ENCODE data around the gene MVP. TPM values are rescaled to one million over a fixed set of nuclear protein-coding genes. Genes with fewer than 3 reads are reported as not detected.
"Not testable (repeated sequence)": the region's sequence is repeated elsewhere in the genome, so short reads cannot be mapped to it uniquely, and the experiment has no call there.

The MVP gene
- polyA plus RNA-seq (2012; ENCODE audit: low read depth, missing spikeins), result 56.5 TPM

- peak; percentile 63 for DNase-seq (ENCODE audit: insufficient read length, low spot score)
- peak; percentile 59 for FAIRE-seq
- TF ChIP-seq POU2F2 (IDR thresholded peaks at IDR 0.05; ENCODE audit: low read depth, low read length) (0 out of 2 replicates have a peak, but pooled peaks have one; percentile 20), SPI1 (IDR thresholded peaks at IDR 0.05; ENCODE audit: low read depth, low read length) (peak; percentile 55), POLR2A (IDR thresholded peaks at IDR 0.05; ENCODE audit: low read depth, low read length) (0 out of 2 replicates have a peak, but pooled peaks have one; percentile 51), PAX5 (IDR thresholded peaks at IDR 0.05; ENCODE audit: insufficient read depth, low read length, severe bottlenecking) (no peak), TAF1 (IDR thresholded peaks at IDR 0.05; ENCODE audit: low read depth, low read length) (no peak), POLR2AphosphoS5 (IDR thresholded peaks at IDR 0.05; ENCODE audit: low read depth, low read length) (no peak)
These were observed at the start of gene MVP for GRCh38 chr16:29820271-29820701. Gene MVP (plus strand): TSS chr16:29820462. CDS start chr16:29830550, 10,088 bp downstream.

- not testable (repeated sequence) for FAIRE-seq; DNase-seq (ENCODE audit: insufficient read length, low spot score)
These were observed 47.9 kb upstream of the MVP start for GRCh38 chr16:29772330-29772729.

GRCh38 chr16:29774730-29775129 is 45.5 kb upstream of the MVP start:
- DNase-seq (ENCODE audit: insufficient read length, low spot score) (no peak), FAIRE-seq (no peak)
- no peak for TF ChIP-seq TAF1 (IDR thresholded peaks at IDR 0.05; ENCODE audit: low read depth, low read length)
- TF ChIP-seq POLR2AphosphoS5 (IDR thresholded peaks at IDR 0.05; ENCODE audit: low read depth, low read length), result no peak
- TF ChIP-seq POU2F2 (IDR thresholded peaks at IDR 0.05; ENCODE audit: low read depth, low read length), result no peak
- TF ChIP-seq POLR2A (IDR thresholded peaks at IDR 0.05; ENCODE audit: low read depth, low read length), result no peak
- no peak for TF ChIP-seq SPI1 (IDR thresholded peaks at IDR 0.05; ENCODE audit: low read depth, low read length)
- no peak for TF ChIP-seq PAX5 (IDR thresholded peaks at IDR 0.05; ENCODE audit: insufficient read depth, low read length, severe bottlenecking)

GRCh38 chr16:29775742-29776408 is 44.4 kb upstream of the MVP start:
- TF ChIP-seq POLR2A (IDR thresholded peaks at IDR 0.05; ENCODE audit: low read depth, low read length) (no peak), SPI1 (IDR thresholded peaks at IDR 0.05; ENCODE audit: low read depth, low read length) (no peak), TAF1 (IDR thresholded peaks at IDR 0.05; ENCODE audit: low read depth, low read length) (no peak), POU2F2 (IDR thresholded peaks at IDR 0.05; ENCODE audit: low read depth, low read length) (no peak), POLR2AphosphoS5 (IDR thresholded peaks at IDR 0.05; ENCODE audit: low read depth, low read length) (no peak), PAX5 (IDR thresholded peaks at IDR 0.05; ENCODE audit: insufficient read depth, low read length, severe bottlenecking) (no peak)
- DNase-seq (ENCODE audit: insufficient read length, low spot score), result no peak
- FAIRE-seq, result no peak

- DNase-seq (ENCODE audit: insufficient read length, low spot score) (no peak), FAIRE-seq (no peak)
- TF ChIP-seq POU2F2 (IDR thresholded peaks at IDR 0.05; ENCODE audit: low read depth, low read length) (no peak), PAX5 (IDR thresholded peaks at IDR 0.05; ENCODE audit: insufficient read depth, low read length, severe bottlenecking) (no peak), TAF1 (IDR thresholded peaks at IDR 0.05; ENCODE audit: low read depth, low read length) (no peak), POLR2A (IDR thresholded peaks at IDR 0.05; ENCODE audit: low read depth, low read length) (no peak), SPI1 (IDR thresholded peaks at IDR 0.05; ENCODE audit: low read depth, low read length) (no peak), POLR2AphosphoS5 (IDR thresholded peaks at IDR 0.05; ENCODE audit: low read depth, low read length) (no peak)
These were observed 42.5 kb upstream of the MVP start, which contains the start of gene ZG16 for GRCh38 chr16:29777576-29778350. Gene ZG16 (plus strand): TSS chr16:29778256. CDS start chr16:29779267, 1,011 bp downstream.

- no peak for FAIRE-seq
- TF ChIP-seq POLR2AphosphoS5 (IDR thresholded peaks at IDR 0.05; ENCODE audit: low read depth, low read length), result no peak
- no peak for DNase-seq (ENCODE audit: insufficient read length, low spot score)
These were observed 40.8 kb upstream of the MVP start for GRCh38 chr16:29779474-29779873.

- DNase-seq (ENCODE audit: insufficient read length, low spot score); FAIRE-seq: not testable (repeated sequence)
These were observed 36.9 kb upstream of the MVP start for GRCh38 chr16:29783094-29783953.

- no peak for TF ChIP-seq SPI1 (IDR thresholded peaks at IDR 0.05; ENCODE audit: low read depth, low read length)
- no peak for TF ChIP-seq POU2F2 (IDR thresholded peaks at IDR 0.05; ENCODE audit: low read depth, low read length)
- no peak for TF ChIP-seq TAF1 (IDR thresholded peaks at IDR 0.05; ENCODE audit: low read depth, low read length)
- TF ChIP-seq POLR2A (IDR thresholded peaks at IDR 0.05; ENCODE audit: low read depth, low read length), result no peak
- TF ChIP-seq POLR2AphosphoS5 (IDR thresholded peaks at IDR 0.05; ENCODE audit: low read depth, low read length), result no peak
- TF ChIP-seq PAX5 (IDR thresholded peaks at IDR 0.05; ENCODE audit: insufficient read depth, low read length, severe bottlenecking), result no peak
- FAIRE-seq (no peak), DNase-seq (ENCODE audit: insufficient read length, low spot score) (no peak)
These were observed 36.1 kb upstream of the MVP start for GRCh38 chr16:29784157-29784556.

GRCh38 chr16:29784901-29785500 is 35.3 kb upstream of the MVP start:
- peak; percentile 84 for FAIRE-seq
- peak; percentile 72 for DNase-seq (ENCODE audit: insufficient read length, low spot score)
- no peak for TF ChIP-seq TAF1 (IDR thresholded peaks at IDR 0.05; ENCODE audit: low read depth, low read length)
- no peak for TF ChIP-seq POLR2A (IDR thresholded peaks at IDR 0.05; ENCODE audit: low read depth, low read length)
- TF ChIP-seq SPI1 (IDR thresholded peaks at IDR 0.05; ENCODE audit: low read depth, low read length), result no peak
- no peak for TF ChIP-seq POU2F2 (IDR thresholded peaks at IDR 0.05; ENCODE audit: low read depth, low read length)
- TF ChIP-seq POLR2AphosphoS5 (IDR thresholded peaks at IDR 0.05; ENCODE audit: low read depth, low read length), result no peak
- TF ChIP-seq PAX5 (IDR thresholded peaks at IDR 0.05; ENCODE audit: insufficient read depth, low read length, severe bottlenecking), result no peak

GRCh38 chr16:29787155-29787554 is 33.1 kb upstream of the MVP start:
- not testable (repeated sequence) for FAIRE-seq; DNase-seq (ENCODE audit: insufficient read length, low spot score)

All from GM12891 (cell line).